Endothelial cell of umbilical vein (primary cell): ENCODE data around the gene ZNF732. TPM values are rescaled to one million over a fixed set of nuclear protein-coding genes. Genes with fewer than 3 reads are reported as not detected.

Experiments
- BruUV-seq: library from RNA; stranded (reverse); fragments of 400-500 nt; replicated peaks from 2 replicates; lab custom pipeline; 2021; lab: Mats Ljungman, UMichigan
- CTCF ChIA-PET: fragments of 300-600, 350-600 bp; sonication (Branson Sonifier 250); formaldehyde crosslinking; loops from one replicate; lab custom pipeline; 2021; ENCODE audit warnings: antibody characterized with exemption, inconsistent platforms; lab: Charles Lee
- POLR2A ChIA-PET: fragments of 300-600, 350-600 bp; sonication (Branson Sonifier 250); formaldehyde crosslinking; loops from one replicate; lab custom pipeline; 2021; ENCODE audit warnings: antibody characterized with exemption, inconsistent platforms; lab: Charles Lee
- DNase-seq: peaks from one replicate; pipeline ENCODE4 v3.0.0-alpha.2; 2011; ENCODE audit warnings: low read depth, low spot score
- FAIRE-seq: peaks from 2 replicates; lab custom pipeline; 2011; peaks lifted over from hg19 to GRCh38; lab: Jason Lieb, UNC
- H2AFZ ChIP-seq: 2 replicates; pipeline ENCODE4 v1.6.0; 2012; ENCODE audit warnings: low read depth, low read length, control low read depth, inconsistent platforms
- H3K27ac ChIP-seq: 2 replicates; pipeline ENCODE4 v1.5.1; 2011; ENCODE audit warnings: low read depth, mild to moderate bottlenecking, control low read depth, low read length, moderate library complexity; ENCODE audit not compliant: insufficient read depth
- H3K27me3 ChIP-seq, 2 experiments: 2 replicates each; pipeline versions ENCODE4 v1.6.0 to v1.6.1; 2011; ENCODE audit warnings: low read length in 2 of 2, mixed read lengths in 1 of 2; ENCODE audit not compliant: control insufficient read depth in 2 of 2, insufficient read depth in 2 of 2
- H3K36me3 ChIP-seq, 2 experiments: 2 replicates in 1 of 2; 3 replicates in 1 of 2; pipeline ENCODE4 v1.5.1; 2011; ENCODE audit warnings: low read length in 2 of 2, mild to moderate bottlenecking in 1 of 2, moderate library complexity in 1 of 2; ENCODE audit not compliant: control insufficient read depth in 2 of 2, insufficient read depth in 2 of 2; ENCODE audit errors: extremely low read depth in 1 of 2
- H3K4me1 ChIP-seq: 3 replicates; pipeline ENCODE4 v1.5.1; 2011; ENCODE audit warnings: mild to moderate bottlenecking, low read length; ENCODE audit not compliant: control insufficient read depth, insufficient read depth; ENCODE audit errors: extremely low read depth
- H3K4me2 ChIP-seq: 2 replicates; pipeline ENCODE4 v1.6.1; 2011; ENCODE audit warnings: low read length, control low read depth, mixed read lengths; ENCODE audit not compliant: insufficient read depth
- H3K4me3 ChIP-seq, 3 experiments: fragments of 200-600 bp in 1 of 3; sonication (generic), shearing (Covaris generic) in 1 of 3; replicated peaks in 1 of 3; 2 replicates each; pipeline ENCODE4 v1.5.1; 2011 to 2016; ENCODE audit warnings: control low read depth in 3 of 3, low read length in 3 of 3, mild to moderate bottlenecking in 2 of 3, inconsistent platforms in 1 of 3, low read depth in 1 of 3, moderate library complexity in 1 of 3; ENCODE audit not compliant: insufficient read depth in 1 of 3
- H3K79me2 ChIP-seq: 2 replicates; pipeline ENCODE4 v1.6.0; 2012; ENCODE audit warnings: low read length, inconsistent platforms; ENCODE audit not compliant: control insufficient read depth, insufficient read depth
- H3K9ac ChIP-seq: replicated peaks from 2 replicates; pipeline ENCODE3; 2011; ENCODE audit warnings: low read length, control low read depth; ENCODE audit not compliant: insufficient read depth; ENCODE audit errors: extremely low read depth
- H3K9me1 ChIP-seq: replicated peaks from 3 replicates; pipeline ENCODE4 v1.6.0; 2011; ENCODE audit warnings: mild to moderate bottlenecking, low read length; ENCODE audit not compliant: control insufficient read depth, insufficient read depth; ENCODE audit errors: extremely low read depth
- H3K9me3 ChIP-seq: replicated peaks from 2 replicates; pipeline ENCODE4 v1.5.1; 2012; ENCODE audit warnings: low read length, inconsistent platforms; ENCODE audit not compliant: control insufficient read depth, insufficient read depth
- H4K20me1 ChIP-seq: replicated peaks from 2 replicates; pipeline ENCODE3; 2011; ENCODE audit warnings: mild to moderate bottlenecking, low read length; ENCODE audit not compliant: control insufficient read depth, insufficient read depth; ENCODE audit errors: extremely low read depth
- CTCF ChIP-seq, 2 donors: IDR thresholded peaks; 1 replicate in 1 of 2; 2 replicates in 1 of 2; pipeline ENCODE4 v1.5.1; 2011; ENCODE audit warnings: low read length in 2 of 2, mild to moderate bottlenecking in 2 of 2, moderate library complexity in 2 of 2, control low read depth in 1 of 2, inconsistent platforms in 1 of 2, low read depth in 1 of 2; ENCODE audit not compliant: insufficient read depth in 1 of 2; ENCODE audit errors: extremely low read depth in 1 of 2
- EZH2 ChIP-seq: IDR thresholded peaks from 2 replicates; pipeline ENCODE4 v1.6.1; 2012; ENCODE audit warnings: borderline replicate concordance, low read depth, mild to moderate bottlenecking, moderate library complexity, low read length, inconsistent platforms; ENCODE audit not compliant: severe bottlenecking
- FOS ChIP-seq: IDR thresholded peaks from 2 replicates; pipeline ENCODE4 v1.6.1; 2011; ENCODE audit warnings: mild to moderate bottlenecking, low read length, moderate library complexity, borderline replicate concordance; ENCODE audit not compliant: insufficient read depth
- GATA2 ChIP-seq: IDR thresholded peaks from 2 replicates; pipeline ENCODE4 v1.7.0; 2011; ENCODE audit warnings: low read depth, mild to moderate bottlenecking, moderate library complexity, mixed read lengths, low read length; ENCODE audit not compliant: insufficient read length, insufficient read depth
- JUN ChIP-seq: IDR thresholded peaks from 2 replicates; pipeline ENCODE4 v1.6.1; 2011; ENCODE audit warnings: borderline replicate concordance, low read depth; ENCODE audit not compliant: insufficient read length, insufficient read depth
- MAX ChIP-seq: IDR thresholded peaks from 2 replicates; pipeline ENCODE4 v1.6.1; 2011; ENCODE audit not compliant: insufficient read depth, insufficient read length
- MYC ChIP-seq: IDR thresholded peaks from one replicate; pipeline ENCODE4 v1.6.1; 2011; ENCODE audit warnings: mild to moderate bottlenecking, low read depth, low read length
- POLR2A ChIP-seq: IDR thresholded peaks from 2 replicates; pipeline ENCODE4 v1.6.1; 2012; ENCODE audit warnings: low read depth, mild to moderate bottlenecking, control low read depth, low read length
- POLR2AphosphoS5 ChIP-seq: IDR thresholded peaks from 2 replicates; pipeline ENCODE4 v1.6.1; 2012; ENCODE audit warnings: low read depth, mild to moderate bottlenecking, control low read depth, low read length, moderate library complexity; ENCODE audit not compliant: insufficient read depth
- dilution Hi-C: fragments of 300-500 bp; cut with MboI; formaldehyde crosslinking; loops from one replicate; pipeline ENCODE4 v1.15.0; 2019; ENCODE audit warnings: low sequenced_read_pairs; ENCODE audit not compliant: extremely low pct_ligation_motif_present
- intact Hi-C: fragments of 100-400 bp; cut with micrococcal nuclease; formaldehyde crosslinking; loops from one replicate; pipeline ENCODE4 v1.10.0; 2022
- polyA plus RNA-seq, 4 experiments: library from polyadenylated mRNA; depleted of rRNA in 3 of 4; stranded (reverse) in 3 of 4; unstranded in 1 of 4; fragments of >200 nt; gene quantifications; 2 replicates each; pipeline versions ENCODE4 v1.2.1 to v1.2.3, GENCODE V29; 2011 to 2012; ENCODE audit warnings: missing spikeins in 1 of 4
- total RNA-seq: library from RNA; stranded (reverse); gene quantifications from 2 replicates; pipeline ENCODE4 v1.2.3, GENCODE V29; 2021

ZNF732 gene
- total and polyA plus RNA-seq, 2 donors (not counting 3 experiments of a cell fraction or from before 2014, with no cell fraction given) = 0.04 to 3.1 TPM

- Histone ChIP-seq H2AFZ (no peak overlapping the region), H3K4me2 (no peak overlapping the region), H3K9me3 (no peaks in the 10 kb centered on the region), H3K4me1 (no peaks in the 10 kb centered on the region), H3K27me3 (no peaks in the 10 kb centered on the region), H3K9ac (no peak overlapping the region), H3K36me3 (no peaks in the 10 kb centered on the region), H3K27ac (no peak overlapping the region), H4K20me1 (no peaks in the 10 kb centered on the region), H3K4me3 (no peak overlapping the region), H3K79me2 (no peaks in the 10 kb centered on the region), H3K9me1 (no peaks in the 10 kb centered on the region)
- dilution Hi-C loops = no loop called here
- CTCF ChIA-PET = interaction anchor here (0.8 to 1.0 kb wide), 7 partner anchors 15 to 456 kb away, joined by 3 to 15 read pairs (median 3); partner anchors contain the start of genes ATP5ME and MYL5
- POLR2A ChIA-PET = no interaction called here
- TF ChIP-seq MAX (no peak), GATA2 (no peak), CTCF (IDR thresholded peaks at IDR 0.05; ENCODE audit: extremely low read depth in 1 of 2, insufficient read depth in 1 of 2, low read depth in 1 of 2, low read length in 2 of 2) (peak; percentile 33 to 39)
- BruUV-seq = no TSS peak
- intact Hi-C loops = loop anchor here (10.0 kb wide), 1 partner anchor 90 kb away; the partner anchor contains the start of gene ZNF141
- DNase-seq = peak; percentile 35
- peak; percentile 44 for FAIRE-seq
Measured at GRCh38 chr4:244471-244870, 60.8 kb downstream of the ZNF732 start.

GRCh38 chr4:243426-243825 is 61.8 kb downstream of the ZNF732 start:
- Histone ChIP-seq H2AFZ (no peak overlapping the region), H3K4me2 (no peak overlapping the region), H4K20me1 (no peaks in the 10 kb centered on the region), H3K79me2 (no peaks in the 10 kb centered on the region), H3K9ac (no peak overlapping the region), H3K4me3 (no peak overlapping the region), H3K27me3 (no peaks in the 10 kb centered on the region), H3K27ac (no peak overlapping the region), H3K9me1 (no peaks in the 10 kb centered on the region), H3K36me3 (no peaks in the 10 kb centered on the region), H3K4me1 (no peaks in the 10 kb centered on the region), H3K9me3 (no peaks in the 10 kb centered on the region)
- dilution Hi-C loops = no loop called here
- POLR2A ChIA-PET = no interaction called here
- FAIRE-seq (no peak), DNase-seq (no peak)
- TF ChIP-seq JUN (no peak), MAX (no peak), GATA2 (no peak), FOS (no peak), POLR2A (no peak), EZH2 (no peak), MYC (no peak), CTCF (IDR thresholded peaks at IDR 0.05; ENCODE audit: extremely low read depth in 1 of 2, insufficient read depth in 1 of 2, low read depth in 1 of 2, low read length in 2 of 2) (no peak), POLR2AphosphoS5 (no peak)
- CTCF ChIA-PET = no interaction called here
- BruUV-seq = no TSS peak
- intact Hi-C loops = loop anchor here (10.0 kb wide), 1 partner anchor 91 kb away; the partner anchor contains the start of gene ZNF141
